GM23338 (cell line): ENCODE results near the gene ZMYND8. TPM values are rescaled to one million over a fixed set of nuclear protein-coding genes. Genes with fewer than 3 reads are reported as not detected.

Source experiments
- ATAC-seq: fragments of 200-7000 bp; cut with Tn5 transposase; 3 replicates; pipeline ENCODE4 v1.9.1; 2020
- DNase-seq: peaks from one replicate; pipeline ENCODE4 v3.0.0-alpha.2; 2015; ENCODE audit warnings: low spot score
- H2AFZ ChIP-seq: fragments of 200-600 bp; sonication (generic); 2 replicates; pipeline ENCODE4 v1.8.0; 2016; ENCODE audit warnings: antibody characterized with exemption, mild to moderate bottlenecking, moderate library complexity
- H3F3A ChIP-seq: fragments of 200-600 bp; sonication (generic); replicated peaks from 2 replicates; pipeline ENCODE4 v1.8.0; 2017; ENCODE audit warnings: antibody characterized with exemption, mixed run types, low read depth
- H3K27ac ChIP-seq: fragments of 200-600 bp; sonication (generic); 2 replicates; pipeline ENCODE4 v1.6.1; 2016; ENCODE audit warnings: low read depth
- H3K27me3 ChIP-seq: fragments of 200-600 bp; sonication (generic); 2 replicates; pipeline ENCODE4 v1.8.0; 2016; ENCODE audit warnings: mild to moderate bottlenecking, mixed run types, moderate library complexity; ENCODE audit not compliant: insufficient read depth
- H3K36me3 ChIP-seq: fragments of 200-600 bp; sonication (generic); 2 replicates; pipeline ENCODE4 v1.8.0; 2016; ENCODE audit warnings: mild to moderate bottlenecking; ENCODE audit not compliant: insufficient read depth
- H3K4me1 ChIP-seq: fragments of 200-600 bp; sonication (generic); 2 replicates; pipeline ENCODE4 v1.8.0; 2016; ENCODE audit warnings: mild to moderate bottlenecking, moderate library complexity; ENCODE audit not compliant: insufficient read depth
- H3K4me2 ChIP-seq: fragments of 200-600 bp; sonication (generic); 2 replicates; pipeline ENCODE4 v1.7.1; 2017; ENCODE audit warnings: mixed run types
- H3K4me3 ChIP-seq: fragments of 200-600 bp; sonication (generic); 2 replicates; pipeline ENCODE4 v1.6.1; 2016; ENCODE audit warnings: mixed run types
- H3K79me2 ChIP-seq: fragments of 200-600 bp; sonication (generic); replicated peaks from 2 replicates; pipeline ENCODE4 v1.8.0; 2017; ENCODE audit warnings: mild to moderate bottlenecking; ENCODE audit not compliant: insufficient read depth
- H3K9me2 ChIP-seq: fragments of 200-600 bp; sonication (generic); 2 replicates; pipeline ENCODE4 v1.8.0; 2017; ENCODE audit not compliant: insufficient read depth
- H4K20me1 ChIP-seq: fragments of 200-600 bp; sonication (generic); replicated peaks from 2 replicates; pipeline ENCODE4 v1.8.0; 2017; ENCODE audit warnings: mild to moderate bottlenecking; ENCODE audit not compliant: insufficient read depth
- H3K27ac Mint-ChIP-seq: 2 replicates; pipeline ENCODE4 v1.8.0; 2020; ENCODE audit warnings: inconsistent platforms, mild to moderate bottlenecking, moderate library complexity, mixed read lengths
- H3K27me3 Mint-ChIP-seq: 3 replicates; pipeline ENCODE4 v1.8.0; 2022; ENCODE audit warnings: low read depth, mild to moderate bottlenecking, moderate library complexity, mixed read lengths, inconsistent platforms; ENCODE audit not compliant: insufficient read depth, poor library complexity
- H3K36me3 Mint-ChIP-seq: 3 replicates; pipeline ENCODE4 v1.8.0; 2021; ENCODE audit warnings: low read depth, mild to moderate bottlenecking, inconsistent platforms, moderate library complexity, mixed read lengths
- H3K4me1 Mint-ChIP-seq: 3 replicates; pipeline ENCODE4 v1.8.0; 2020; ENCODE audit warnings: mild to moderate bottlenecking, inconsistent platforms, mixed read lengths
- H3K4me3 Mint-ChIP-seq: 3 replicates; pipeline ENCODE4 v1.8.0; 2021; ENCODE audit warnings: moderate library complexity, mild to moderate bottlenecking, inconsistent platforms, mixed read lengths
- H3K9me3 Mint-ChIP-seq: 3 replicates; pipeline ENCODE4 v1.8.0; 2020; ENCODE audit warnings: moderate library complexity, mild to moderate bottlenecking, inconsistent platforms, mixed read lengths
- EZH2 ChIP-seq: fragments of 200-600 bp; sonication (generic); IDR thresholded peaks from one replicate; pipeline ENCODE4 v1.8.0; 2017; ENCODE audit warnings: antibody characterized with exemption, mild to moderate bottlenecking, low read depth; ENCODE audit not compliant: unreplicated experiment
- JUNB ChIP-seq: IDR thresholded peaks from one replicate; pipeline ENCODE4 v1.6.1; 2016; ENCODE audit warnings: antibody characterized with exemption; ENCODE audit not compliant: unreplicated experiment
- NANOG ChIP-seq: IDR thresholded peaks from 2 replicates; pipeline ENCODE4 v1.6.1; 2016; ENCODE audit warnings: antibody characterized with exemption, borderline replicate concordance
- ZNF114 ChIP-seq: fragments of 250-450 bp; sonication (Bioruptor Pico); IDR thresholded peaks from 2 replicates; pipeline ENCODE4 v1.5.0; 2020; ENCODE audit warnings: mild to moderate bottlenecking, moderate library complexity
- ZNF331 ChIP-seq: fragments of 250-450 bp; sonication (Bioruptor Pico); IDR thresholded peaks from 2 replicates; pipeline ENCODE4 v1.5.0; 2020; ENCODE audit warnings: low read depth, mild to moderate bottlenecking, moderate library complexity
- polyA plus RNA-seq: library from polyadenylated mRNA; unstranded; fragments of >200 nt; fragmentation: Nextera tagmentation; extraction: Ambion mirVana; gene quantifications from 2 replicates; pipeline ENCODE4 v1.2.1, GENCODE V29; 2016
- total RNA-seq: library from RNA; depleted of rRNA; stranded (reverse); fragments of >200 nt; shearing (Covaris generic); gene quantifications from 2 replicates; pipeline ENCODE4 v1.2.3, GENCODE V29; 2014
- TF ChIP-seq, protein P1 (sequence below): fragments of 250-450 bp; sonication (Bioruptor Pico); IDR thresholded peaks from 2 replicates; pipeline ENCODE4 v1.5.0; 2020; ENCODE audit warnings: mild to moderate bottlenecking, moderate library complexity
- TF ChIP-seq, protein P2 (sequence below): IDR thresholded peaks from one replicate; pipeline ENCODE4 v1.6.1; 2018; ENCODE audit warnings: antibody characterized with exemption; ENCODE audit not compliant: unreplicated experiment

The ZMYND8 gene
- total and polyA plus RNA-seq, 2 experiments from 2014 or later, result 70.9 to 128 TPM

DNA sequence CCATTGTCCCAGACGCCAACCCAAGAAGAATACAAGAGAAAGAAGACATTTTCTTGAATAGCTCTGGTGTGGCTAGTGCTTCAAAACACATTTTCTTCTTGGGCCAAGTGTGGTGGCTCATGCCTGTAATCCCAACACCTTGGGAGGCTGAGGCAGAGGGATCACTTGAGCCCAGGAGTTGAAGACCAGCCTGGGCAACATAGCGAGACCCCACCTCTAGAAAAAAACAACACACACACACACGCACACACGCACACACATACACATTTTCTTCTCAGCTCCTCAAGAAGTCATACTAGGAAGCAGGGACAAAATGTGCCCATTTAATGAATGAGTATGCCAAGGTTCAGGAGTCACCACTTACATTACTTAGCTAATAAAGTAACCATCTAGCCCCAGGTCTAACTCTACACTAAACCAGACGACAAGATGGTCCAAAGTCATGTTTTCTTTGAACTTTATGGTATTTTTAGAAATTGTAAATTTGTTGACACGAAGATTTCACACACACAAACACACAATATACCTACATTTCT, 68.8 kb downstream of the ZMYND8 start (continued):
- TF ChIP-seq, protein P1, sequence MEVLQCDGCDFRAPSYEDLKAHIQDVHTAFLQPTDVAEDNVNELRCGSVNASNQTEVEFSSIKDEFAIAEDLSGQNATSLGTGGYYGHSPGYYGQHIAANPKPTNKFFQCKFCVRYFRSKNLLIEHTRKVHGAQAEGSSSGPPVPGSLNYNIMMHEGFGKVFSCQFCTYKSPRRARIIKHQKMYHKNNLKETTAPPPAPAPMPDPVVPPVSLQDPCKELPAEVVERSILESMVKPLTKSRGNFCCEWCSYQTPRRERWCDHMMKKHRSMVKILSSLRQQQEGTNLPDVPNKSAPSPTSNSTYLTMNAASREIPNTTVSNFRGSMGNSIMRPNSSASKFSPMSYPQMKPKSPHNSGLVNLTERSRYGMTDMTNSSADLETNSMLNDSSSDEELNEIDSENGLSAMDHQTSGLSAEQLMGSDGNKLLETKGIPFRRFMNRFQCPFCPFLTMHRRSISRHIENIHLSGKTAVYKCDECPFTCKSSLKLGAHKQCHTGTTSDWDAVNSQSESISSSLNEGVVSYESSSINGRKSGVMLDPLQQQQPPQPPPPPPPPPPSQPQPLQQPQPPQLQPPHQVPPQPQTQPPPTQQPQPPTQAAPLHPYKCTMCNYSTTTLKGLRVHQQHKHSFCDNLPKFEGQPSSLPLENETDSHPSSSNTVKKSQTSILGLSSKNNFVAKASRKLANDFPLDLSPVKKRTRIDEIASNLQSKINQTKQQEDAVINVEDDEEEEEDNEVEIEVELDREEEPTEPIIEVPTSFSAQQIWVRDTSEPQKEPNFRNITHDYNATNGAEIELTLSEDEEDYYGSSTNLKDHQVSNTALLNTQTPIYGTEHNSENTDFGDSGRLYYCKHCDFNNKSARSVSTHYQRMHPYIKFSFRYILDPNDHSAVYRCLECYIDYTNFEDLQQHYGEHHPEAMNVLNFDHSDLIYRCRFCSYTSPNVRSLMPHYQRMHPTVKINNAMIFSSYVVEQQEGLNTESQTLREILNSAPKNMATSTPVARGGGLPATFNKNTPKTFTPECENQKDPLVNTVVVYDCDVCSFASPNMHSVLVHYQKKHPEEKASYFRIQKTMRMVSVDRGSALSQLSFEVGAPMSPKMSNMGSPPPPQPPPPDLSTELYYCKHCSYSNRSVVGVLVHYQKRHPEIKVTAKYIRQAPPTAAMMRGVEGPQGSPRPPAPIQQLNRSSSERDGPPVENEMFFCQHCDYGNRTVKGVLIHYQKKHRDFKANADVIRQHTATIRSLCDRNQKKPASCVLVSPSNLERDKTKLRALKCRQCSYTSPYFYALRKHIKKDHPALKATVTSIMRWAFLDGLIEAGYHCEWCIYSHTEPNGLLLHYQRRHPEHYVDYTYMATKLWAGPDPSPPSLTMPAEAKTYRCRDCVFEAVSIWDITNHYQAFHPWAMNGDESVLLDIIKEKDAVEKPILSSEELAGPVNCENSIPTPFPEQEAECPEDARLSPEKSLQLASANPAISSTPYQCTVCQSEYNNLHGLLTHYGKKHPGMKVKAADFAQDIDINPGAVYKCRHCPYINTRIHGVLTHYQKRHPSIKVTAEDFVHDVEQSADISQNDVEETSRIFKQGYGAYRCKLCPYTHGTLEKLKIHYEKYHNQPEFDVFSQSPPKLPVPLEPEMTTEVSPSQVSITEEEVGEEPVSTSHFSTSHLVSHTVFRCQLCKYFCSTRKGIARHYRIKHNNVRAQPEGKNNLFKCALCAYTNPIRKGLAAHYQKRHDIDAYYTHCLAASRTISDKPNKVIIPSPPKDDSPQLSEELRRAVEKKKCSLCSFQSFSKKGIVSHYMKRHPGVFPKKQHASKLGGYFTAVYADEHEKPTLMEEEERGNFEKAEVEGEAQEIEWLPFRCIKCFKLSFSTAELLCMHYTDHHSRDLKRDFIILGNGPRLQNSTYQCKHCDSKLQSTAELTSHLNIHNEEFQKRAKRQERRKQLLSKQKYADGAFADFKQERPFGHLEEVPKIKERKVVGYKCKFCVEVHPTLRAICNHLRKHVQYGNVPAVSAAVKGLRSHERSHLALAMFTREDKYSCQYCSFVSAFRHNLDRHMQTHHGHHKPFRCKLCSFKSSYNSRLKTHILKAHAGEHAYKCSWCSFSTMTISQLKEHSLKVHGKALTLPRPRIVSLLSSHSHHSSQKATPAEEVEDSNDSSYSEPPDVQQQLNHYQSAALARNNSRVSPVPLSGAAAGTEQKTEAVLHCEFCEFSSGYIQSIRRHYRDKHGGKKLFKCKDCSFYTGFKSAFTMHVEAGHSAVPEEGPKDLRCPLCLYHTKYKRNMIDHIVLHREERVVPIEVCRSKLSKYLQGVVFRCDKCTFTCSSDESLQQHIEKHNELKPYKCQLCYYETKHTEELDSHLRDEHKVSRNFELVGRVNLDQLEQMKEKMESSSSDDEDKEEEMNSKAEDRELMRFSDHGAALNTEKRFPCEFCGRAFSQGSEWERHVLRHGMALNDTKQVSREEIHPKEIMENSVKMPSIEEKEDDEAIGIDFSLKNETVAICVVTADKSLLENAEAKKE (CRISPR knock-in tag), result no peak
- TF ChIP-seq ZNF114, result no peak

DNA sequence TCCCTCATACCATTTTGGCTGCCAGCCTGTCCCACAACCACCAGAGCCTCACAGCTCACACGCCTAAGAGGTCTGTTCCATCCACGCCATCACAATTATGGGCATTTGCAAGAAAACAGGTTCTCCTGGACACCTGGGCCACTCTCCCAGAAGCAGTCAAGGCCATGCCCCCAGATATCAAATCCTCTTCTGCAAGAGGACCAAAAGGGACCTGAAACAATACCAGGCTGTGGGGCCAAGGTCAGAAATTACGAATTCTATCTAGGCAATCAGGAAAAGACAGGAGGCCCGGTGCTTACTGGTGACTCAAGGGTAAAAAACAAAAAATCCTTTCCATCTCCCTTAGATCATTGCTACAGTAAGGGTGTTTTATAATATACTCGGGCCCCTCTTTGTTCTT, 69.8 kb downstream of the ZMYND8 start:
- H2AFZ ChIP-seq, result no peak overlapping the region
- H3K4me1 ChIP-seq, result no peaks in the 10 kb centered on the region; the same call in 1 of the 2 replicates
- Mint-ChIP-seq H3K27ac (0 out of 2 replicates have a peak overlapping the region, but pooled peaks have one; percentile 70), H3K4me1 (peaks cover 11% of the 10 kb centered on the region; the same call in 2 of the 3 replicates), H3K9me3 (no peaks in the 10 kb centered on the region), H3K36me3 (peaks cover 96% of the 10 kb centered on the region), H3K27me3 (peaks cover 18% of the 10 kb centered on the region), H3K4me3 (no peak overlapping the region)
- no peak overlapping the region for H3K4me3 ChIP-seq
- H3F3A ChIP-seq, result peaks cover 45% of the 10 kb centered on the region
- H4K20me1 ChIP-seq, result peaks cover 29% of the 10 kb centered on the region
- peaks cover 85% of the 10 kb centered on the region for H3K36me3 ChIP-seq
- H3K27ac ChIP-seq, result peak overlapping the region; percentile 78; the same call in 1 of the 2 replicates
- no peaks in the 10 kb centered on the region for H3K27me3 ChIP-seq
- DNase-seq (no peak), ATAC-seq (no peak)
- no peaks in the 10 kb centered on the region for H3K9me2 ChIP-seq
- H3K79me2 ChIP-seq, result peaks cover 60% of the 10 kb centered on the region
- H3K4me2 ChIP-seq, result no peak overlapping the region
- TF ChIP-seq NANOG (no peak), ZNF331 (no peak), ZNF114 (no peak), EZH2 (no peak), JUNB (no peak)
- TF ChIP-seq, protein P2, sequence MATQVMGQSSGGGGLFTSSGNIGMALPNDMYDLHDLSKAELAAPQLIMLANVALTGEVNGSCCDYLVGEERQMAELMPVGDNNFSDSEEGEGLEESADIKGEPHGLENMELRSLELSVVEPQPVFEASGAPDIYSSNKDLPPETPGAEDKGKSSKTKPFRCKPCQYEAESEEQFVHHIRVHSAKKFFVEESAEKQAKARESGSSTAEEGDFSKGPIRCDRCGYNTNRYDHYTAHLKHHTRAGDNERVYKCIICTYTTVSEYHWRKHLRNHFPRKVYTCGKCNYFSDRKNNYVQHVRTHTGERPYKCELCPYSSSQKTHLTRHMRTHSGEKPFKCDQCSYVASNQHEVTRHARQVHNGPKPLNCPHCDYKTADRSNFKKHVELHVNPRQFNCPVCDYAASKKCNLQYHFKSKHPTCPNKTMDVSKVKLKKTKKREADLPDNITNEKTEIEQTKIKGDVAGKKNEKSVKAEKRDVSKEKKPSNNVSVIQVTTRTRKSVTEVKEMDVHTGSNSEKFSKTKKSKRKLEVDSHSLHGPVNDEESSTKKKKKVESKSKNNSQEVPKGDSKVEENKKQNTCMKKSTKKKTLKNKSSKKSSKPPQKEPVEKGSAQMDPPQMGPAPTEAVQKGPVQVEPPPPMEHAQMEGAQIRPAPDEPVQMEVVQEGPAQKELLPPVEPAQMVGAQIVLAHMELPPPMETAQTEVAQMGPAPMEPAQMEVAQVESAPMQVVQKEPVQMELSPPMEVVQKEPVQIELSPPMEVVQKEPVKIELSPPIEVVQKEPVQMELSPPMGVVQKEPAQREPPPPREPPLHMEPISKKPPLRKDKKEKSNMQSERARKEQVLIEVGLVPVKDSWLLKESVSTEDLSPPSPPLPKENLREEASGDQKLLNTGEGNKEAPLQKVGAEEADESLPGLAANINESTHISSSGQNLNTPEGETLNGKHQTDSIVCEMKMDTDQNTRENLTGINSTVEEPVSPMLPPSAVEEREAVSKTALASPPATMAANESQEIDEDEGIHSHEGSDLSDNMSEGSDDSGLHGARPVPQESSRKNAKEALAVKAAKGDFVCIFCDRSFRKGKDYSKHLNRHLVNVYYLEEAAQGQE, result no peak
